HEK293T (cell line): Measurements from ENCODE around the gene NEXMIF.

Experiments
- BHLHE40 ChIP-seq: fragments of 450-650 bp; IDR thresholded peaks from 2 replicates; pipeline ENCODE4 v1.6.1; 2016; ENCODE audit warnings: mild to moderate bottlenecking, moderate library complexity, borderline replicate concordance
- ELF4 ChIP-seq: fragments of 450-650 bp; IDR thresholded peaks from 2 replicates; pipeline ENCODE4 v1.6.1; 2017; ENCODE audit warnings: antibody characterized with exemption
- FOXK2 ChIP-seq: fragments of 450-650 bp; IDR thresholded peaks from 2 replicates; pipeline ENCODE4 v1.6.1; 2016; ENCODE audit warnings: mild to moderate bottlenecking
- FOXM1 ChIP-seq: fragments of 450-650 bp; IDR thresholded peaks from 2 replicates; pipeline ENCODE4 v1.6.1; 2017; ENCODE audit warnings: mild to moderate bottlenecking, borderline replicate concordance
- L3MBTL2 ChIP-seq: fragments of 450-650 bp; conservative IDR thresholded peaks from 2 replicates; pipeline ENCODE4 v1.6.1; 2016; ENCODE audit warnings: mild to moderate bottlenecking
- NFRKB ChIP-seq: fragments of 450-650 bp; IDR thresholded peaks from 2 replicates; pipeline ENCODE4 v1.6.1; 2016; ENCODE audit warnings: mild to moderate bottlenecking, moderate library complexity
- PKNOX1 ChIP-seq: fragments of 450-650 bp; IDR thresholded peaks from 2 replicates; pipeline ENCODE4 v1.6.1; 2016
- SP1 ChIP-seq: fragments of 450-650 bp; IDR thresholded peaks from 2 replicates; pipeline ENCODE4 v1.6.1; 2017
- SUZ12 ChIP-seq: fragments of 450-650 bp; IDR thresholded peaks from 2 replicates; pipeline ENCODE4 v1.6.1; 2016; ENCODE audit warnings: mild to moderate bottlenecking
- TARDBP ChIP-seq: fragments of 450-650 bp; IDR thresholded peaks from 2 replicates; pipeline ENCODE4 v1.6.1; 2016
- ZNF384 ChIP-seq: fragments of 450-650 bp; IDR thresholded peaks from 2 replicates; pipeline ENCODE4 v1.6.1; 2016

GRCh38 chrX:74684466-74684865, 240.8 kb downstream of the NEXMIF start:
- TF ChIP-seq ZNF384: no peak
- no peak for TF ChIP-seq FOXK2
- no peak for TF ChIP-seq FOXM1
- no peak for TF ChIP-seq TARDBP
- no peak for TF ChIP-seq BHLHE40
- TF ChIP-seq PKNOX1: no peak
- no peak for TF ChIP-seq SUZ12
- TF ChIP-seq NFRKB: no peak
- TF ChIP-seq SP1: no peak
- TF ChIP-seq ELF4: no peak
- no peak for TF ChIP-seq L3MBTL2
